K562 (cell line): ENCODE data around the gene BIRC7. TPM values are rescaled to one million over a fixed set of nuclear protein-coding genes. Genes with fewer than 3 reads are reported as not detected.

Source experiments
- ATAC-seq: fragments of 200-7000 bp; cut with Tn5 transposase; 3 replicates; pipeline ENCODE4 v1.9.1; 2020; ENCODE audit warnings: moderate library complexity
- BruUV-seq: library from RNA; stranded (reverse); fragments of 400-500 nt; replicated peaks from 2 replicates; lab custom pipeline; 2021; lab: Mats Ljungman, UMichigan
- CTCF ChIA-PET: fragments of 300-600 bp; formaldehyde crosslinking; extraction: SDS; loops from one replicate; lab custom pipeline; 2021; ENCODE audit warnings: low intra/inter-chr PET ratio; lab: Yijun Ruan, JAX
- POLR2A ChIA-PET: fragments of 300-600, 350-650 bp; sonication (Branson Sonifier 250); formaldehyde crosslinking; extraction: SDS; loops from one replicate; lab custom pipeline; 2021; ENCODE audit warnings: antibody characterized with exemption, inconsistent platforms; lab: Yijun Ruan, JAX
- DNase-seq, 4 experiments: peaks; one replicate each; pipeline versions ENCODE4 v3.0.0 to v3.0.0-alpha.2; 2011 to 2018; ENCODE audit warnings: low spot score in 3 of 4, mixed read lengths in 3 of 4; ENCODE audit errors: extremely low read depth in 1 of 4
- FAIRE-seq: peaks from 2 replicates; lab custom pipeline; 2011; peaks lifted over from hg19 to GRCh38; lab: Jason Lieb, UNC
- H2AFZ ChIP-seq: 2 replicates; pipeline ENCODE4 v1.6.0; 2011; ENCODE audit warnings: low read depth, low read length, control low read depth, inconsistent platforms
- H3K27ac ChIP-seq: fragments of 200-600 bp; 3 replicates; pipeline ENCODE4 v1.8.0; 2011; ENCODE audit warnings: low read depth, mild to moderate bottlenecking, control low read depth, inconsistent platforms, low read length, moderate library complexity, mixed read lengths; ENCODE audit errors: extremely low read depth
- H3K27me3 ChIP-seq, 2 experiments: fragments of 300-600 bp in 1 of 2; 2 replicates in 1 of 2; 3 replicates in 1 of 2; pipeline versions ENCODE4 v1.6.0 to v1.8.0; 2011; ENCODE audit warnings: inconsistent platforms in 2 of 2, low read length in 2 of 2, mild to moderate bottlenecking in 1 of 2, mixed read lengths in 1 of 2, moderate library complexity in 1 of 2; ENCODE audit not compliant: control insufficient read depth in 2 of 2, insufficient read depth in 2 of 2
- H3K36me3 ChIP-seq: fragments of 300-600 bp; 3 replicates; pipeline ENCODE4 v1.8.0; 2011; ENCODE audit warnings: mild to moderate bottlenecking, low read length, inconsistent platforms; ENCODE audit not compliant: control insufficient read depth, insufficient read depth
- H3K4me1 ChIP-seq, 2 experiments: fragments of 200-600 bp in 1 of 2; replicated peaks in 1 of 2; 2 replicates in 1 of 2; 3 replicates in 1 of 2; pipeline versions ENCODE4 v1.5.1 to v1.8.0; 2011; ENCODE audit warnings: inconsistent platforms in 2 of 2, low read length in 2 of 2, mild to moderate bottlenecking in 1 of 2, mixed read lengths in 1 of 2, moderate library complexity in 1 of 2; ENCODE audit not compliant: control insufficient read depth in 2 of 2, insufficient read depth in 2 of 2
- H3K4me2 ChIP-seq: 2 replicates; pipeline ENCODE4 v1.6.1; 2011; ENCODE audit warnings: low read length, control low read depth, inconsistent platforms, mixed read lengths; ENCODE audit not compliant: insufficient read depth
- H3K4me3 ChIP-seq: fragments of 200-600 bp; sonication (generic), shearing (Covaris generic); 2 replicates; pipeline ENCODE4 v1.5.1; 2016; ENCODE audit warnings: control low read depth, inconsistent platforms
- H3K79me2 ChIP-seq: fragments of 200-600 bp; 3 replicates; pipeline ENCODE4 v1.8.0; 2011; ENCODE audit warnings: low read length, inconsistent platforms; ENCODE audit not compliant: control insufficient read depth, insufficient read depth
- H3K9ac ChIP-seq, 2 experiments: 2 replicates each; pipeline versions ENCODE4 v1.6.0 to v1.6.1; 2011; ENCODE audit warnings: low read depth in 2 of 2, low read length in 2 of 2, control low read depth in 1 of 2, inconsistent platforms in 1 of 2, mild to moderate bottlenecking in 1 of 2, mixed read lengths in 1 of 2; ENCODE audit not compliant: insufficient read depth in 1 of 2
- H3K9me1 ChIP-seq: one replicate; pipeline ENCODE4 v1.6.0; 2011; ENCODE audit warnings: inconsistent platforms, mild to moderate bottlenecking, low read length, moderate library complexity; ENCODE audit not compliant: control insufficient read depth, insufficient read depth
- H3K9me3 ChIP-seq: replicated peaks from 2 replicates; pipeline ENCODE4 v1.5.1; 2011; ENCODE audit warnings: low read depth, low read length, inconsistent platforms; ENCODE audit not compliant: control insufficient read depth, insufficient read depth
- H4K20me1 ChIP-seq: replicated peaks from 2 replicates; pipeline ENCODE4 v1.6.1; 2011; ENCODE audit warnings: low read length, inconsistent platforms, mixed read lengths; ENCODE audit not compliant: control insufficient read depth, insufficient read depth
- FOS ChIP-seq: IDR thresholded peaks from 3 replicates; pipeline ENCODE4 v1.6.1; 2011; ENCODE audit not compliant: insufficient read length; ENCODE audit errors: extremely low read depth
- KAT8 ChIP-seq: fragments of 450-650 bp; IDR thresholded peaks from 2 replicates; pipeline ENCODE4 v1.6.1; 2016; ENCODE audit warnings: low read depth, mild to moderate bottlenecking
- MEF2A ChIP-seq: IDR thresholded peaks from 2 replicates; pipeline ENCODE4 v1.6.1; 2011; ENCODE audit warnings: low read depth, mild to moderate bottlenecking, low read length, moderate library complexity; ENCODE audit not compliant: control insufficient read depth
- MEF2D ChIP-seq: conservative IDR thresholded peaks from 2 replicates; pipeline ENCODE4 v1.6.1; 2016; ENCODE audit warnings: low read depth, missing genetic modification characterization, missing compliant biosample characterization
- NFE2L1 ChIP-seq: fragments of 450-650 bp; IDR thresholded peaks from 2 replicates; pipeline ENCODE4 v1.6.1; 2016; ENCODE audit warnings: missing genetic modification characterization, low read depth, mild to moderate bottlenecking, missing compliant biosample characterization, moderate library complexity, borderline replicate concordance
- RB1 ChIP-seq: fragments of 450-650 bp; IDR thresholded peaks from 2 replicates; pipeline ENCODE4 v1.6.1; 2017; ENCODE audit warnings: low read depth, mild to moderate bottlenecking
- SMAD1 ChIP-seq: fragments of 150-350 bp; IDR thresholded peaks from 2 replicates; pipeline ENCODE4 v1.6.1; 2014; ENCODE audit warnings: low read length, low read depth; ENCODE audit not compliant: partially characterized antibody
- TEAD2 ChIP-seq: fragments of 450-650 bp; IDR thresholded peaks from 2 replicates; pipeline ENCODE4 v1.6.1; 2016; ENCODE audit warnings: missing genetic modification characterization, control low read depth, missing compliant biosample characterization
- ZNF232 ChIP-seq: sonication (generic); formaldehyde crosslinking; IDR thresholded peaks from 2 replicates; pipeline ENCODE4 v1.8.0; 2022; ENCODE audit warnings: mild to moderate bottlenecking, missing genetic modification reagents
- ZNF445 ChIP-seq: fragments of 250-450 bp; sonication (Bioruptor Pico); IDR thresholded peaks from 2 replicates; pipeline ENCODE4 v1.4.0; 2020; ENCODE audit warnings: low read depth, mild to moderate bottlenecking, moderate library complexity
- WGBS: fragments of 100-300 bp; shearing (Covaris generic); methylation state at CpG from one replicate; pipeline ENCODE4 v1.1.6; 2016; ENCODE audit warnings: low coverage, mixed read lengths; ENCODE audit not compliant: insufficient coverage; ENCODE audit errors: missing lambda C conversion rate; 5-methylcytosine and 5-hydroxymethylcytosine counted together
- in situ Hi-C: fragments of 300-500 bp; cut with MboI; formaldehyde crosslinking; loops from 4 replicates; pipeline ENCODE4 v1.15.0; 2018; ENCODE audit warnings: inconsistent platforms, mixed read lengths
- intact Hi-C: fragments of 100-400 bp; cut with micrococcal nuclease; formaldehyde crosslinking; loops from 2 replicates; pipeline ENCODE4 v1.14.2; 2022
- polyA plus RNA-seq, 8 experiments: library from polyadenylated mRNA; depleted of rRNA in 4 of 8; stranded (reverse) in 5 of 8; unstranded in 3 of 8; fragments of >200 nt; fragmentation: Nextera tagmentation in 2 of 8; fragmentation: Illumina TruSeq in 1 of 8; extraction: Ambion mirVana in 2 of 8; extraction: Trizol in 1 of 8; gene quantifications; 2 replicates each; pipeline versions ENCODE4 v1.2.1 to v1.2.3, GENCODE V29; 2011 to 2014; ENCODE audit warnings: inconsistent platforms in 1 of 8, missing spikeins in 1 of 8
- total RNA-seq, 7 experiments: library from RNA; depleted of rRNA in 6 of 7; stranded (reverse); fragments of >200 nt in 6 of 7; fragmentation: Illumina TruSeq in 2 of 7; extraction: Trizol in 2 of 7; gene quantifications; 2 replicates each; pipeline versions ENCODE4 v1.2.1 to v1.2.3, GENCODE V29; 2011 to 2021; ENCODE audit warnings: low replicate concordance in 1 of 7
- TF ChIP-seq, protein P1 (sequence below), 2 experiments: IDR thresholded peaks; 2 replicates each; pipeline ENCODE4 v1.6.1; 2011; ENCODE audit warnings: borderline replicate concordance in 1 of 2, control low read depth in 1 of 2, low read depth in 1 of 2, low read length in 1 of 2, mild to moderate bottlenecking in 1 of 2, mixed read lengths in 1 of 2, moderate library complexity in 1 of 2; ENCODE audit not compliant: insufficient read depth in 1 of 2, insufficient read length in 1 of 2, poor library complexity in 1 of 2, severe bottlenecking in 1 of 2; ENCODE audit errors: extremely low read depth in 1 of 2
- TF ChIP-seq, protein P2 (sequence below): fragments of 250-450 bp; sonication (Bioruptor Pico); IDR thresholded peaks from 2 replicates; pipeline ENCODE4 v1.4.0; 2020; ENCODE audit warnings: mild to moderate bottlenecking

The BIRC7 gene
- total and polyA plus RNA-seq, 9 of the 15 experiments (the other 6 are each of a cell fraction or from before 2014, with no cell fraction given), result 0.14 to 0.19 (median 0.16) TPM; not detected in 5

DNA sequence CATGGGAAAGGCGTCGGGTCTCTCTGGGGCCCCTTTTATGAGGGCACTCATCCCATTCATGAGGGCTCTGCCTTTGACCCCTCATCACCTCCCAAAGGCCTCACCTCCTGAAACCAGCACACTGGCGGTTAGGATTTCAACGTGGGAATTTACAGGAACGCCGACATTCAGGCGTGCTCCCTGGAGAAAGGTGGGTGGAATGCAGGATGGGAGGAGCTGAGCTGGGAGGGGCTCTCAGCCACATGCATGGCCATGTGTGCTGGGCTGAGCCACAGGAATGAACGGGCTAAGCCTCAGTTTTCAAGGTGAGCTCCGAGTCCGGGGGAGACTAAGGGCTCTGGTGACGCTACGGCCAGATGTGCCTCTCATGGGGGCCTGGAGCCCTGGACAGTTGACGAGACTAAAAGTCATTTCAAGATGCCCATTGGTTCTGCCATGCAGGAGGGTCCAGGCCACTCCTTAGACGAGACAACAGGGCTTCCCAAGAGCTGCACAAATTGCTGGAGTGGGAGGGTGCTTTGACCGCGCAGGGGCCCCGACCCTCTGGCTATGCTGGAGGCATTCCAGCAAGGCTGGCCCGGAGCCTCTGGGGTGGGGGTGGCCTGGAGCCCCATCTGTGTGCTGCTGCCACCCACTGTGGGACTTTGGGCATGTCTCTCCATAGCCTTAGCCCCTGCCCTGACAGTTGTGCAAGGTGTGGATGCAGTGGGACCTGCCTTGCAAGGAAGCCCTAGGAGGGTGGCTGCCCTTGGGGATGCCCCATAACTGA lies 33.1 kb downstream of the BIRC7 start:
- ATAC-seq, result no peak
- H3K9me3 ChIP-seq, result no peaks in the 10 kb centered on the region
- H3K27me3 ChIP-seq, result peaks cover 0 to 25% of the 10 kb centered on the region in 2 experiments; a peak in 4 of 5 replicates
- no peak overlapping the region for H3K27ac ChIP-seq
- POLR2A ChIA-PET, result interaction anchor here (0.6 kb wide), 1 partner anchor 41 kb away, joined by 3 read pairs; no protein-coding TSS in a partner anchor
- H3K79me2 ChIP-seq, result peaks cover 14% of the 10 kb centered on the region
- H3K4me3 ChIP-seq, result no peak overlapping the region
- in situ Hi-C loops, result no loop called here
- no TSS peak for BruUV-seq
- intact Hi-C loops, result no loop called here
- 23% methylated on average over 18 of the region's 18 CpGs for WGBS
- TF ChIP-seq ZNF232 (CRISPR knock-in tag) (no peak), ZNF445 (CRISPR knock-in tag) (no peak), TEAD2 (no peak), FOS (no peak), SMAD1 (no peak), MEF2A (no peak), RB1 (no peak), MEF2D (tag) (no peak), NFE2L1 (tag) (no peak), KAT8 (no peak)
- TF ChIP-seq, protein P1, sequence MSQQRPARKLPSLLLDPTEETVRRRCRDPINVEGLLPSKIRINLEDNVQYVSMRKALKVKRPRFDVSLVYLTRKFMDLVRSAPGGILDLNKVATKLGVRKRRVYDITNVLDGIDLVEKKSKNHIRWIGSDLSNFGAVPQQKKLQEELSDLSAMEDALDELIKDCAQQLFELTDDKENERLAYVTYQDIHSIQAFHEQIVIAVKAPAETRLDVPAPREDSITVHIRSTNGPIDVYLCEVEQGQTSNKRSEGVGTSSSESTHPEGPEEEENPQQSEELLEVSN (IDR thresholded peaks at IDR 0.05; ENCODE audit: borderline replicate concordance in 1 of 2, extremely low read depth in 1 of 2, insufficient read depth in 1 of 2, insufficient read length in 1 of 2, low read depth in 1 of 2, low read length in 1 of 2, poor library complexity in 1 of 2, severe bottlenecking in 1 of 2), result no peak
- TF ChIP-seq, protein P2, sequence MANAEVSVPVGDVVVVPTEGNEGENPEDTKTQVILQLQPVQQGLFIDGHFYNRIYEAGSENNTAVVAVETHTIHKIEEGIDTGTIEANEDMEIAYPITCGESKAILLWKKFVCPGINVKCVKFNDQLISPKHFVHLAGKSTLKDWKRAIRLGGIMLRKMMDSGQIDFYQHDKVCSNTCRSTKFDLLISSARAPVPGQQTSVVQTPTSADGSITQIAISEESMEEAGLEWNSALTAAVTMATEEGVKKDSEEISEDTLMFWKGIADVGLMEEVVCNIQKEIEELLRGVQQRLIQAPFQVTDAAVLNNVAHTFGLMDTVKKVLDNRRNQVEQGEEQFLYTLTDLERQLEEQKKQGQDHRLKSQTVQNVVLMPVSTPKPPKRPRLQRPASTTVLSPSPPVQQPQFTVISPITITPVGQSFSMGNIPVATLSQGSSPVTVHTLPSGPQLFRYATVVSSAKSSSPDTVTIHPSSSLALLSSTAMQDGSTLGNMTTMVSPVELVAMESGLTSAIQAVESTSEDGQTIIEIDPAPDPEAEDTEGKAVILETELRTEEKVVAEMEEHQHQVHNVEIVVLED, result no peak
- no peaks in the 10 kb centered on the region; the same call in 2 of the 3 replicates for H3K36me3 ChIP-seq
- H3K9ac ChIP-seq, result no peak overlapping the region
- no peak overlapping the region for H2AFZ ChIP-seq
- no peak for DNase-seq
- no peak overlapping the region for H3K4me2 ChIP-seq
- no peak for FAIRE-seq
- peaks cover 13 to 20% of the 10 kb centered on the region in 2 experiments for H3K4me1 ChIP-seq
- CTCF ChIA-PET, result no interaction called here
- peaks cover 13% of the 10 kb centered on the region; the same call in 1 of the 2 replicates for H4K20me1 ChIP-seq
- no peaks in the 10 kb centered on the region for H3K9me1 ChIP-seq
